Sigmoid colon (tissue), 7 donors: ENCODE results near the gene LRCH1. TPM values are rescaled to one million over a fixed set of nuclear protein-coding genes. Genes with fewer than 3 reads are reported as not detected.

Source experiments
- DNase-seq: peaks from one replicate; pipeline ENCODE4 v3.0.0-alpha.2; 2019
- H3K27ac ChIP-seq, 4 donors: fragments of 200-600 bp; sonication (generic); one replicate each; pipeline ENCODE4 v1.5.1; 2016 to 2019; ENCODE audit warnings: mild to moderate bottlenecking in 1 of 4
- H3K27me3 ChIP-seq, 3 donors: fragments of 200-600 bp; sonication (generic); one replicate each; pipeline ENCODE4 v1.5.1; 2019; ENCODE audit warnings: mild to moderate bottlenecking in 1 of 3
- H3K36me3 ChIP-seq, 4 donors: fragments of 200-600 bp; sonication (generic); one replicate each; pipeline ENCODE4 v1.5.1; 2016 to 2019
- H3K4me1 ChIP-seq, 4 donors: fragments of 200-600 bp; sonication (generic); one replicate each; pipeline ENCODE4 v1.5.1; 2017 to 2019
- H3K4me3 ChIP-seq, 4 donors: fragments of 200-600 bp; sonication (generic); one replicate each; pipeline ENCODE4 v1.5.1; 2017 to 2019; ENCODE audit warnings: mild to moderate bottlenecking in 2 of 4, moderate library complexity in 1 of 4
- H3K9me3 ChIP-seq, 4 donors: fragments of 200-600 bp in 3 of 4; sonication (generic) in 3 of 4; one replicate each; pipeline versions ENCODE4 v1.5.1 to v1.6.1; 2013 to 2019
- EP300 ChIP-seq, 4 donors: sonication (generic); formaldehyde crosslinking; IDR thresholded peaks; one replicate each; pipeline ENCODE4 v1.6.1; 2017; ENCODE audit warnings: antibody characterized with exemption in 4 of 4
- POLR2A ChIP-seq, 2 donors: fragments of 450-650 bp; IDR thresholded peaks; one replicate each; pipeline ENCODE4 v1.6.1; 2016; ENCODE audit warnings: antibody characterized with exemption in 2 of 2, mild to moderate bottlenecking in 2 of 2, moderate library complexity in 2 of 2
- POLR2AphosphoS5 ChIP-seq, 4 donors: sonication (generic); formaldehyde crosslinking; IDR thresholded peaks; one replicate each; pipeline ENCODE4 v1.6.1; 2017; ENCODE audit warnings: antibody characterized with exemption in 4 of 4
- WGBS, 2 donors: extraction: QIAGEN DNeasy Blood & Tissue Kit; methylation state at CpG; one replicate each; pipeline ENCODE4 v1.1.7; 2013; 5-methylcytosine and 5-hydroxymethylcytosine counted together
- intact Hi-C: fragments of 100-400 bp; cut with DNase I; formaldehyde crosslinking; loops from one replicate; pipeline ENCODE4 v1.15.1; 2023
- polyA plus RNA-seq, 3 donors: library from polyadenylated mRNA; stranded (reverse); fragments of 200-250 nt; gene quantifications; one replicate each; pipeline ENCODE4 v1.2.3, GENCODE V29; 2013
- total RNA-seq, 4 donors: library from RNA; depleted of rRNA; stranded (reverse); fragments of >200 nt; gene quantifications; one replicate each; pipeline ENCODE4 v1.1.0, GENCODE V29; 2016
- TF ChIP-seq, protein P1 (sequence below), 4 experiments: fragments of 450-650 bp in 3 of 4; fragments of 200-600 bp in 1 of 4; IDR thresholded peaks; one replicate each; pipeline ENCODE4 v1.5.1; 2016 to 2019; ENCODE audit warnings: antibody characterized with exemption in 4 of 4, mild to moderate bottlenecking in 3 of 4, moderate library complexity in 2 of 4
- donor health status: healthy with polysubstance abuse.
- donor health status: Bipolar disorder and iron deficiency.
- donor health status: healthy.

Gene LRCH1
- total and polyA plus RNA-seq, 7 donors, result 4.2 to 54.0 (median 32.4) TPM

DNA sequence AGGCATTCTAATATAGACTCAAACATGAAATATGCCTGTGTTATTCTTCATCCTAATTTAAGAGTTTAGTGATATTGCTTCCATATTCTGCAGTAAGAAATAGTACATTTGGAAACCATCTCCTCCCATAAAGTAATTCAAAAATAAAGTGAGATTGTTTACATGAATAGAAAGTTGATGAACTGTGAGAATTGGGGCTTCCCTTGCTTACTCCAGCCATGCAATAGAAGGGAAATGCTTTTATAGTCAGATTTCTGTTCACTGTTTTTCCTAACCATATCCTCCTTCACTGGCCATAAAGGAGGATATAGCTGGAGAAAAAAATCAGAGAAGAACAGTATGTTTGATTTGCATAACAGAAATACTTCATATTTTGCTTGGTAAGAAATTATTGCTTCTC, 7.8 kb downstream of the LRCH1 start:
- TF ChIP-seq EP300 (IDR thresholded peaks at IDR 0.05) (no peak), POLR2A (IDR thresholded peaks at IDR 0.05) (no peak), POLR2AphosphoS5 (IDR thresholded peaks at IDR 0.05) (no peak)
- TF ChIP-seq, protein P1, sequence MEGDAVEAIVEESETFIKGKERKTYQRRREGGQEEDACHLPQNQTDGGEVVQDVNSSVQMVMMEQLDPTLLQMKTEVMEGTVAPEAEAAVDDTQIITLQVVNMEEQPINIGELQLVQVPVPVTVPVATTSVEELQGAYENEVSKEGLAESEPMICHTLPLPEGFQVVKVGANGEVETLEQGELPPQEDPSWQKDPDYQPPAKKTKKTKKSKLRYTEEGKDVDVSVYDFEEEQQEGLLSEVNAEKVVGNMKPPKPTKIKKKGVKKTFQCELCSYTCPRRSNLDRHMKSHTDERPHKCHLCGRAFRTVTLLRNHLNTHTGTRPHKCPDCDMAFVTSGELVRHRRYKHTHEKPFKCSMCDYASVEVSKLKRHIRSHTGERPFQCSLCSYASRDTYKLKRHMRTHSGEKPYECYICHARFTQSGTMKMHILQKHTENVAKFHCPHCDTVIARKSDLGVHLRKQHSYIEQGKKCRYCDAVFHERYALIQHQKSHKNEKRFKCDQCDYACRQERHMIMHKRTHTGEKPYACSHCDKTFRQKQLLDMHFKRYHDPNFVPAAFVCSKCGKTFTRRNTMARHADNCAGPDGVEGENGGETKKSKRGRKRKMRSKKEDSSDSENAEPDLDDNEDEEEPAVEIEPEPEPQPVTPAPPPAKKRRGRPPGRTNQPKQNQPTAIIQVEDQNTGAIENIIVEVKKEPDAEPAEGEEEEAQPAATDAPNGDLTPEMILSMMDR (IDR thresholded peaks at IDR 0.05), result no peak
- Histone ChIP-seq H3K4me1 (peaks cover 0 to 45% (median 28%) of the 10 kb centered on the region in 4 donors), H3K36me3 (no peaks in the 10 kb centered on the region), H3K4me3 (no peak overlapping the region), H3K27me3 (no peaks in the 10 kb centered on the region), H3K9me3 (no peaks in the 10 kb centered on the region), H3K27ac (no peak overlapping the region)
- intact Hi-C loops, result no loop called here
- no peak for DNase-seq

DNA sequence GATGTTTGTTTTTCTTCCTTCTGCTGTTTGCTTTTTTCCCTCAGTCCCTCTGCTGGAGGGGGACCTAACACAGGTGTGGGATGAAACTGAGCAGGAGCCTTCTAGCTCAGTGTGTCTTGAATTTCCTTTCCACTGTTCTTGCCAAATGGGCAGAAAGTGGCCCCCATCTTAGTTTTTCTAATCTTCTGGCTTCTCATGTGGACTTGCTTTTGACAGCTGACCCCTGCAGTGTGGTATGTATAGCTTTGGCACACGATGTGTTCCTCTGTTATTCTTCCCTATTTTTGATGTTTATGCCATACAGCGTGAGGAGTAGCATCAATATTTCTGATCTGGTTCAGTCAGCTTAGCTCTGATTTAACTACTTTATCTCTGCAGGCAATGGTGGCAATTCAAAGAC, 8.3 kb downstream of the LRCH1 start:
- intact Hi-C loops, result no loop called here
- Histone ChIP-seq H3K27ac (no peak overlapping the region), H3K4me1 (peaks cover 0 to 45% (median 30%) of the 10 kb centered on the region in 4 donors), H3K27me3 (no peaks in the 10 kb centered on the region), H3K36me3 (no peaks in the 10 kb centered on the region), H3K4me3 (no peak overlapping the region), H3K9me3 (no peaks in the 10 kb centered on the region)
- WGBS, 2 donors, result 81 to 84% methylated on average over 2 of the region's 2 CpGs
- DNase-seq, result no peak
- TF ChIP-seq POLR2A (IDR thresholded peaks at IDR 0.05) (no peak), POLR2AphosphoS5 (IDR thresholded peaks at IDR 0.05) (no peak), EP300 (IDR thresholded peaks at IDR 0.05) (no peak)
- TF ChIP-seq, protein P1 (IDR thresholded peaks at IDR 0.05), result no peak

DNA sequence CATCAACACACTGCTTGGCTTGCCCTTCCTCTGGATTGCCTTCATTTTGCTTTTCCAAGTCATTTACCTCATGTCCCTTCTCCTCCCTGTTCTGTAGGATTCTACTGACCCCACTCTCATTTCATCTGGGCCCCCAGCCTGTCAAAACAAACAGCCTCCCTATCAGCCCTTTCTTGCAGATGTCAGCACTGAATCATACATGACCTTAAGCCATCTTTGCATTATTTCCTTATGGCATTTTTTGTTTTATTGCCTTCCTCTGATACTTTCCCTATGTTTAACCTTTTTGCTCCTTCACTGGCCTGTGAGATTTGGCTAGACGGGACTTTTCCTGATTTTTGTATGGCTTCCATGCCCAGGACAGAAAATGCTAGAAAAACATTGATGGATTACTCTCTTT, 8.7 kb downstream of the LRCH1 start:
- no peak overlapping the region for H3K4me3 ChIP-seq
- no peaks in the 10 kb centered on the region for H3K27me3 ChIP-seq
- peaks cover 0 to 45% (median 33%) of the 10 kb centered on the region in 4 donors for H3K4me1 ChIP-seq
- TF ChIP-seq POLR2AphosphoS5 (IDR thresholded peaks at IDR 0.05) (no peak), POLR2A (IDR thresholded peaks at IDR 0.05) (no peak), EP300 (IDR thresholded peaks at IDR 0.05) (no peak)
- TF ChIP-seq, protein P1 (IDR thresholded peaks at IDR 0.05), result no peak
- intact Hi-C loops, result no loop called here
- no peak for DNase-seq
- WGBS, 2 donors, result 57 to 84% methylated on average over 1 of the region's 1 CpG
- H3K9me3 ChIP-seq, result no peaks in the 10 kb centered on the region
- no peaks in the 10 kb centered on the region for H3K36me3 ChIP-seq
- H3K27ac ChIP-seq, result no peak overlapping the region

DNA sequence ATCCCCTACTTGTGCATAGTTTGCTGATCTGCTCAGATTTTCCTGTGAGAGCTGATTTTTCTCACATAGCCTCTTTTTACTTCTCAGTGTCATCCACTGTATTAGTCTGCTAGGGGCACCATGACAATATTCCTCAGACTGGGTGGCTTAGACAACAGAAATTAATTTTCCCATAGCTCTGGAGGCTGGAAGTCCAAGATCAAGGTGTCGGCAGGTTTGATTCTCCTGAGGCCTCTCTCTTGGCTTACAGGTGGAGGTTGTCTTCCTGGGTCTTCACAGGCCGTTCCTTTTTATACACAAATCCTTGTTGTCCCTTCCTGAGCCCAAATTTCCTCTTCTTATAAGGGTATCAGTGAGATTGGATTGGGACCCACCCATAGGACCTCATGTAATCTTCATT, 9.2 kb downstream of the LRCH1 start:
- TF ChIP-seq EP300 (IDR thresholded peaks at IDR 0.05), result no peak
- no peak for TF ChIP-seq POLR2A (IDR thresholded peaks at IDR 0.05)
- TF ChIP-seq, protein P1 (IDR thresholded peaks at IDR 0.05), result no peak
- TF ChIP-seq POLR2AphosphoS5 (IDR thresholded peaks at IDR 0.05), result no peak
- Histone ChIP-seq H3K27ac (no peak overlapping the region), H3K4me3 (no peak overlapping the region), H3K9me3 (no peaks in the 10 kb centered on the region), H3K4me1 (peaks cover 0 to 49% (median 36%) of the 10 kb centered on the region in 4 donors), H3K27me3 (no peaks in the 10 kb centered on the region), H3K36me3 (no peaks in the 10 kb centered on the region)
- 96 to 97% methylated on average over 2 of the region's 2 CpGs for WGBS, 2 donors
- DNase-seq, result no peak
- intact Hi-C loops, result no loop called here

DNA sequence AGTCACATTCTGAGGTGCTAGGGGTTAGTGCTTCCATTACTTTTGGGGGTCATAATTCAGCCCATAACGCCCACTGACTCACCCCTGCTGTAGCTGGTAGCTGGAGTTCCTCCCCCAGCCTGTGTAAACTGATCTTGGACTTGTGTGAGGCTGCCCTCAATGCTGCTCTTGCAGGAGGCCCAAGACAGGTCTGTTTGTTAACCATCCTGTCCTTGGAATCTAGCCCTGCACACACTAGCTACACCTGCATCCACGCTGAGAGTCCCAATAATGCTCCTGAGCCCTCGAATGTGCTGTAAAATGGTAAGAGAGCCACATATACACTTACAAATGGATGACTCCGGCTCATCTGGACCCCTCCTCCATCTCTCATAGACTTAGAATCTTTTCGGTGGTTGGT, 9.6 kb downstream of the LRCH1 start:
- H3K4me3 ChIP-seq, result no peak overlapping the region
- no peaks in the 10 kb centered on the region for H3K36me3 ChIP-seq
- no peaks in the 10 kb centered on the region for H3K27me3 ChIP-seq
- TF ChIP-seq POLR2AphosphoS5 (IDR thresholded peaks at IDR 0.05) (no peak), POLR2A (IDR thresholded peaks at IDR 0.05) (no peak), EP300 (IDR thresholded peaks at IDR 0.05) (no peak)
- TF ChIP-seq, protein P1 (IDR thresholded peaks at IDR 0.05), result no peak
- H3K27ac ChIP-seq, result no peak overlapping the region
- no peaks in the 10 kb centered on the region for H3K9me3 ChIP-seq
- WGBS, 2 donors, result 93 to 94% methylated on average over 5 of the region's 5 CpGs
- DNase-seq, result no peak
- peaks cover 0 to 51% (median 38%) of the 10 kb centered on the region in 4 donors for H3K4me1 ChIP-seq
- intact Hi-C loops, result no loop called here
